ENCODE measurements around the gene ANKRD63.
A peak's percentile ranks its signal among the peaks of the same experiment; 100 is the strongest.

Gene ANKRD63

GRCh38 chr15:40282869-40283614 is at the start of gene ANKRD63:
ANKRD63 (minus strand) TSS chr15:40283064; CDS start chr15:40282586, 478 bp downstream.
- DNase-seq (ENCODE audit: low read depth), result no peak

- DNase-seq (ENCODE audit: low read depth), result no peak
Measured at GRCh38 chr15:40332113-40332781, 49.4 kb upstream of the ANKRD63 start.

- no peak for DNase-seq (ENCODE audit: low read depth)
Measured at GRCh38 chr15:40331637-40332036, 48.8 kb upstream of the ANKRD63 start.

GRCh38 chr15:40331026-40331425 is 48.2 kb upstream of the ANKRD63 start:
- no peak for DNase-seq (ENCODE audit: low read depth)

GRCh38 chr15:40330368-40330836 is 47.5 kb upstream of the ANKRD63 start:
- no peak for DNase-seq (ENCODE audit: low read depth)

- no peak for DNase-seq (ENCODE audit: low read depth)
Measured at GRCh38 chr15:40329804-40330203, 46.9 kb upstream of the ANKRD63 start.

- no peak for DNase-seq (ENCODE audit: low read depth)
Measured at GRCh38 chr15:40328751-40329150, 45.9 kb upstream of the ANKRD63 start.

- DNase-seq (ENCODE audit: low read depth), result no peak
Measured at GRCh38 chr15:40328176-40328575, 45.3 kb upstream of the ANKRD63 start.

- DNase-seq (ENCODE audit: low read depth), result no peak
Measured at GRCh38 chr15:40327457-40327856, 44.6 kb upstream of the ANKRD63 start.

- DNase-seq (ENCODE audit: low read depth), result no peak
Measured at GRCh38 chr15:40325700-40326099, 42.8 kb upstream of the ANKRD63 start.

GRCh38 chr15:40325188-40325587 is 42.3 kb upstream of the ANKRD63 start:
- DNase-seq (ENCODE audit: low read depth), result no peak

- no peak for DNase-seq (ENCODE audit: low read depth)
Measured at GRCh38 chr15:40323953-40324937, 41.4 kb upstream of the ANKRD63 start.

GRCh38 chr15:40323239-40323952 is 40.5 kb upstream of the ANKRD63 start, which contains the start of gene INAFM2:
INAFM2 (plus strand) TSS chr15:40323692; CDS start chr15:40324056, 364 bp downstream.
- DNase-seq (ENCODE audit: low read depth), result peak; percentile 88

- no peak for DNase-seq (ENCODE audit: low read depth)
Measured at GRCh38 chr15:40322531-40323238, 39.8 kb upstream of the ANKRD63 start.

- peak; percentile 37 for DNase-seq (ENCODE audit: low read depth)
Measured at GRCh38 chr15:40320931-40321371, 38.1 kb upstream of the ANKRD63 start.

GRCh38 chr15:40320409-40320808 is 37.5 kb upstream of the ANKRD63 start:
- DNase-seq (ENCODE audit: low read depth), result no peak

GRCh38 chr15:40317580-40317979 is 34.7 kb upstream of the ANKRD63 start:
- DNase-seq (ENCODE audit: low read depth), result no peak

GRCh38 chr15:40316931-40317330 is 34.1 kb upstream of the ANKRD63 start:
- DNase-seq (ENCODE audit: low read depth), result no peak

- no peak for DNase-seq (ENCODE audit: low read depth)
Measured at GRCh38 chr15:40314723-40315276, 31.9 kb upstream of the ANKRD63 start.
